Measurements from ENCODE around the gene MYO5B.
A peak's percentile ranks its signal among the peaks of the same experiment; 100 is the strongest.

Gene MYO5B

DNA sequence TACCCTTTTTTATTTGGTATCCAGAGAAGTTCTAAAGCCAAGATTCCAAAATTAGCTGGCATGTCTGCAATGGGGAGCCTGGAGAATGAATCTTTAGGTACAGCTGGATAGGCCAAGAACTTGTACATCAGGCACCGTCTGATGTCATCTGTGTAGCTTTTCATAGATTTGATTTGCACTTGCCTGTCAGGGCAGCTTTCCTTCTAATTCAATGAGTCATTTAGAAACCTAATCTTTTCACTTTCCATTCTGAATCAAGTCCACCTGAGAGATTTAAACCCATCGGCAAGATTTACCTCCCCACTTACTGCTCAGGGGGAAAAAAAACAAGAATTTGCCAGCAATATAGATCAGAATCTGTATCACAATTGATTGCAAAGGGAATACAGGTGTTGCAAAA is 320.7 kb downstream of the MYO5B start:
- no peak for DNase-seq

DNA sequence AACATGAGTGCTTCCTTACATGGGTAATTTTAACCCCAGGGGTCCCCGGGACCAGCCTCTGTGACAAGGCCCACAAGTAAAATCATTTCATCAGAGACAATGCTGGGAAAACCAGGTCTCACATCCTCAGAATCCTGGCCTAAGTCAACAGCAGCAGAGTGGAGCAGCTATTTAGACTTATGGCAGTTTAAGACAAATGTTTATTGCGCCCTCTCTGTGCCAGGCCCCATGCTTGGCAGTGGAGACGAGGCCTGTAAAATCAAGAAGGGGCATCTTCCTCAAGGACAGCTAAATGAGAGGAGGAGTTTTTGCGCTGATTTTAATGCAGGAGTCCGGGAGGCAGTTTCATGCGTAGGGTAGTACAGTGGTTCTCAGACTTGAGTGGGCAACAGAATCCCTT is 325.6 kb downstream of the MYO5B start:
- no peak for DNase-seq

DNA sequence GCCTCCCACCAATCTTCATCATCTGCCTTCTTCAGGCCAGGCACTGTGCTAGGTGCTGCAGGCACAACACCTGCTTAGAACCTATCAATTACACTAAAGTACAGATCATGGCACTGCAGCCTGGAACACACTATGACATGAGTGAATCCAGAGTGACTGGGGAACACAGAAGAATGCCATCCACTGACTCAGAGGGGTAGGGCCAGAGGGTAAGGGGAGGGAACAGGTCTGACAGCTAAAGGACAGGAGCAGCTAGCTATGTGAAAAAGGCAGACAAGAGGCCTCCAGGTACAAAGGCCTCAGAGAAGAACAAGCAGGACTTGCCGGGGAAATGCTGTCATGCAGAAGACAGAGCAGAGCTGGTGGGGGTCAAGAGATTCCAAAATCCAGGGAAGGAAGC is 328.3 kb downstream of the MYO5B start:
- DNase-seq, result no peak

DNA sequence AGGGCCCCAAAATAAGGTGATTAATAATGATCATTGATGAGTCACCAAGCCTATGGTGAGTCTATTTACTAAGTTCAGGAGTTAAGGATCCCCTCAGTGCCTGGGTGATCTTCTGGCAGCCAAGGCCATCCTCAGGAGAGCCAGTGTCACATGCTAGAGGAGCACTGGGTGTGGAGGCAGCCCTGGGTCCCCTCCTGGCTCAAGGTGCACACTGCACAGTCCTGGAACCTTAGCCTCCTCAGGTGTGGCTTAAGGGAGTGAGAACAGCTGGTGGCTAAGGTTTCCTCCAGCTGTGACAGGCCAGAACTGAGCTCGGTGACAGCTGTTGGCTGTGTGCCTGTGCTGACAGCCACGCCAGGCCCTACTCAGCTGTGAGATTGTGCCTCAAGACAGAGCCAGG is 329.5 kb downstream of the MYO5B start:
- DNase-seq, result no peak

DNA sequence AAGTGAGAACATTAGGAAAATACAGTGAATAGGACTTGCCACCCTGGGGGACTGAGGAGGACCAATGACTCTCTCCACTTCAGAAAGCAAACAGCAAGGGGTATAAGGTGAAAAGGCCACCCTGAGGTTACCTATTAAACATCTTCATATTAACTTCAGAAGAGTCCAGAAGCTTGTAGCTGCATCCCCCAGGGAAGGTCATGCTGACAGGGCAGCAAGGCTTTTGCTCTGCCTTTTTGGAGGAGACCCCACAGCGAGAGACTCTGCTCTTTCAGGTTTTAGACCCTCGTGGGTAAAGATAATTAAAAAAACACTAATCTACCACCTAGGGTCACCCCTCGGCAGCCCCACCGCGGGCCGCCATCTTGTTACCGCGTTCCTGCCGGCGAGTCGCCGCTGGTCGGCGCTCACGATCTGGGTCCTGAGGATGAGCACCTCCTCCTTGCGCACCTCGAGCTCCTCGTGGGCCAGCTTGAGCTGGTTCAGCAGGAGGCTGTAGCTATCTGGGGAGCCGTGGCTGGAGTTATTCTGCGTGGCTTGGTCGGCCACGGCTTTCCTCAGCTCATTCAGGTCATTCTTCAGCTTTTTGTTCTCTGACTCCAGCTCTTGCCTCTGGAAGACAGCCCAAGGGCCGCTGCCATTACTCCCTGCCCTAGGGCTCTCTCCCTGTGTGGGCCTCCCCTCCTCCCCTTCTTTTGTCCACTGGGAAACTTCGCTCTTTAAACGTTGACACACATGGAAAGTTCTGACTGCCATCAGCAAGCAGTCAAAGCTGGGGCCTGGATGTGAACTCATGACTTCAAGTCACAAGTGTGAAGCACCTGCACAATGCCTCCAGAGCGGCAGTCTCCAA is 331.0 kb downstream of the MYO5B start:
- no peak for DNase-seq

DNA sequence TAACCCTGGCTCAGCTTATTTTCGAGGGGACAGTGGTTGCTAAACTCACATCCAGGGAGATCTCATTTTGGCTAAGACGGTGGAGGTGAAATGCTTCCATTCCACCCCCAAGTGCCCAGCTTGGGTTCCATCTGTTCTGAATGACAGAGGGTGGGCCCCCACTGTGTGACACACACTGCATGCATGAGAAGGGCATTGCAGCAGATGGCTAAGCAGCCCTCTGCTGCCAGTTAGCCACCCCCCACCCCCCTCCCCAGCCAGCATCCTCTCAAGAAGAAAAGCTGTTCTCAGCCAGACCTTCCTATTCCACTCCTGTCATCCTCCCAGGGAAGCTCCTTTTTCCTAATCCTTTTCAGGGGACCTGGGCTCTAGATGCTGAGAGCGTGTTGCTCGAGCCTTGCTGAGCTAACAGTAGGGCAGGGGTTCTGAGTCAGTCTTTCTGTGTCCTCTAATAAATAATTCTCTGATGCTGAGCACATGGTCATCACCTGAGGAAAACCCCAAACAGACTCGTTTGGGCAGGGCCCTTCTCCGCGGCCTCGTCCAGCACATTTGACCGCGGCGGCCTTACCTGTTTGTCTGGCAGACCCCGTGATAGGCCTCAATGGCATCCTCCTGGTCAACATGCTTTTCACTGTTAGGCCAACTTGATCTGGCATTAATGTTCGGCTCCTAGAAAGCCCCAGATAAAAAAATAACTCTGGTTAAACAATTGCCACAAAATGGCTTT is 332.1 kb downstream of the MYO5B start:
- DNase-seq, result no peak

DNA sequence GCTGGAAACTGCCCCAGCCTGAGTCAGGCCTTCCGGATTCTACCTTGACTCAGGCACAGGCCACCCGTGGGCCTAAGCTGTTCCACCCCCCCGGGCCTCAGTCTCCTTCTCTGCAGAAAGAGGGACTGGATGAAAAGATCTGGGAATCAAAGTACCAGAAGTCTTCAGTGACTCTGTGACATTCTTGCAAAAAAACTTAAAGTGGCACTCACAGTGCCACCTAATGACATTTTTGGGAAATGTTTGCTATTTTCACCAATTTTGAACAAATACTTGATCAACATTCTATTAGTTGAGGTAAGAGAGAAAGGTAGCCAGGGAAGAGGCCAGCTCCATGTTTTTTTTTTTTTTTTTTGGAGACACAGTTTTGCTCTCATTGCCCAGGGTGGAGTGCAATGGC is 333.3 kb downstream of the MYO5B start:
- DNase-seq, result no peak

DNA sequence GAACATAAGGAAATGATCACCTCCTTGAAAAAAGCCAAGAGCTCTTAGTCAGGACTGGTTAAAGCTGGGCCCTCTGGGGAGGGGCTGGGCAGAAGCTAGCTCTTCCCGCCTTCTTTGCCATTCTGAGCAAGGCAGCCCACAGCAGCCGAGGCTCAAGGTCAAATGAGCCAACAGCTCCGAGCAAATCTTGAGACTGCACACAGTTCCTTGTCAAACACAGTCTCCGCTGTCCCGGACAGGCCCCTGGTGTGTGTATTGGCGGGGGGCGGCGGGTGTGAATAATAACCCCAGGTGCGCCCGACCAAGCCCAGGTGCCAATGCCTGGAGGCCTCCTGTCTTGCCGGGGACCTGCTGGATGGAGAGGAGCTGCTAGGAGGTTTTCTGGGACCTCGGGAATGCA is 335.2 kb downstream of the MYO5B start:
- no peak for DNase-seq

DNA sequence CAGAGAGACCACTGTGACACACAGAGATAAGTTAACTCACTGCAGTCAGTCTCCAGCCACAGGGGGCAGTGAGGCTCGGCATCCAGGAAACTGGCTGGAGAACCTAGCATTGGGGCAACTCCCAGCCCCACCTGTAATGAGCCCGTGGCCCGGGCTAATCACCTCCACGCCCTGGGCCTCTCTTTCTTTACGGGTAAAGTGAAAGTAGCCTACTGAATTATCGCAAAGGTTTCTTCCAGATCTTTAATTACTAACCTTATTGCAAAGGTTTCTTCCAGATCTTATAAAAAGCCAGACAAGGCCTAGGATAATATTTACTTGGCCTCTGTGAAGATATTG is 336.0 kb downstream of the MYO5B start:
- DNase-seq, result no peak

DNA sequence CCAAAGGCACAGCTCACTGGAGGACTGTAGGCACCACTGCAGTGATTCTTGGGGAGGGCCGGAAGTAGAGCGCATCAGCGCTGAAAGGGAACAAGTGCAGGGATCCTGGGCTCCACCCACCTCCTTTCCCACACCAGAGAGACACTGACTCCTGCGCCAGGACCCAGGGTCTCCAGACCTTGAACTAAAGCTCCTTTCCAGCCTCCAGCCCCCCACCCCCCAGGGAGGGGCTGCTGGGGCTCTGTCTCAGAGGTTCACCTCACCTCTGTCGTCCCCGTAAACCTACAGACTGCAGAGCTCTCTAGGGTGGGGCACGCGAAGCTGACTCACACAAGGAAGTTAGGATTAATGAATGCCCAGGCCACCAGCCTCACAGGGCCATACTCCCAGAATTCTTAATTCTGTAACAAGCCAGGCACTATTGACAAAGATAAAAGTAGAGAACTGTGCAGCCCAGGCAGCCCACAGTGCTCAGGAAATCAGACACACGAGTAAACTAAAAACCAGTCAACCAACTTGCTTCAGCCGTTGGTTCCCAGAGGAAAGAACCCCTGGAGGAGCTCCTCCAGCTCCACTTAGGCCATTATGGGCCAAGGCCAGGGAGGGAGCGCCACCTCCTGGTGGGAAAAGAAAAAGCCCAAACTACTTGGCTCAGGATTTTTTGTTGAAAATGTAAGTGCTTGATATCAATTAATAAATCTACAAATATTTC is 336.5 kb downstream of the MYO5B start:
- DNase-seq, result peak; percentile 34

DNA sequence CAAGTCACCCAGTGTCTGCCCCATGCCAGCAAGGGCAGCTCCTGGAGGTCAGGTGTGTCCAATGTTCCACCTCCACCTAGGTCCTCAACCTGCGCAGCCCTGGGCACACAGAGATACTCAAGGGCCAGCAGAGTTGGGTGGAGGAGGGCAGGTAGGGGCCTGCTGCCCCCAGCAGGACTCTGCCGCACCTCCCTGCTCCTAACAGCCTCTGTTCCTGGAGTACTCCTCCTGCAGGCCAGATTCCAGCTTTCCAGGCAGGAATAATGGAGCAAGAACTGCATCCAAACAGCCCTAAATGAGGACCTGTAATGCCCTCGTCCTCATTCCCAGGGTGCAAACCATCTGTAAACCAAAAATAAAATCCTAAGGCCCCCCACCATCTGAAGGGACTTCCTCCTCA is 337.2 kb downstream of the MYO5B start:
- no peak for DNase-seq

DNA sequence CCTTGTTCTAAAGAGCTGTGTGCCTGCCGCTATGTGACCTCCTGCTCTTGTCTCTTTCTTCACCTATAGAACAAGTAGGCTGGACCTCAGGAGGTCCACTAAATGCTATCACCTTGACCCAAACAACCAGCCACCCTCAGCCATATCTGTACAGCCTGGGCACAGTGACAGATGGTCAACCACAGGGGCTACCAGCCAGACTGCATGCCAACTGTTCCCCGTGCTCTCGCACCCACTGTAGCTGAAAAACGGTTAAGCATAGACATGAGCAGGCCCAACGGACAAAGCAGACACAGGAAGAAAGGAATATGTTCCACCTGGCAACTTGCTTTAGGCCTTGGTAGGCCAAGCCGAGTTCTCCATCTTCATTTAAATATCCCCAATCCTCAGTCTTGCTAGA is 338.5 kb downstream of the MYO5B start:
- no peak for DNase-seq

DNA sequence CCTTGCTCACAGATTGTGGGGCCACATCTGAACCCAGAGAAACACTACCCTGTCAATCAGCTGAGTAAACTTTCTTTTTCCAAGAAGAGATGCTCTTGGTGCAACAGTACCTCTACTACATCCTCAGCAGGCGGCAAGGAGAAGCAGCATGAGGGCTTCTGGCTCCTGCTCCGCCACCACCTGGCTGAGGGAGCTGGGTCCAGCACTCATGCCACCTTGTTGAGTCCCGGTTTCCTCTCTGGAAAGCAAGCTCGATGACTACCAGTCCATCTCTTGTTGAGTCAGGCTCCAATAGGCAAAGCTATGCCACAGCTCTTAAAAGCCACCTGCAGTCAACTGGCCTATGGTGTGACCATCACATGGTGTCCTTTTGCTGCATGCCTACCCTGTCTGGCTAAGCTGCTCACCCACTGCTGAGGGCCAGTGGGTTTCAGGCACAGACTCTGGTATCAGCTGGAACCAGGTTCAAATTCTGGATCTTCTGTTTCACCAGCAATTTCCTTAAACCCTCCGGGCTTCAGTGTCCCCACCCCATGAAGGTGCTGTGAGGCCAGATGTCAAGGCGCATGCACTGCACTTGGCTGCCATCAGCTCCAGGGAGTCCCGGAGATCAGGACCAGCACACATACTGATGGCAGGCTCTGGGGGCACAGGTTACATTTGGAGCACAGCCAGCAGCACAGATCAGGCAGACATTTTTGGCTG is 339.1 kb downstream of the MYO5B start:
- no peak for DNase-seq

DNA sequence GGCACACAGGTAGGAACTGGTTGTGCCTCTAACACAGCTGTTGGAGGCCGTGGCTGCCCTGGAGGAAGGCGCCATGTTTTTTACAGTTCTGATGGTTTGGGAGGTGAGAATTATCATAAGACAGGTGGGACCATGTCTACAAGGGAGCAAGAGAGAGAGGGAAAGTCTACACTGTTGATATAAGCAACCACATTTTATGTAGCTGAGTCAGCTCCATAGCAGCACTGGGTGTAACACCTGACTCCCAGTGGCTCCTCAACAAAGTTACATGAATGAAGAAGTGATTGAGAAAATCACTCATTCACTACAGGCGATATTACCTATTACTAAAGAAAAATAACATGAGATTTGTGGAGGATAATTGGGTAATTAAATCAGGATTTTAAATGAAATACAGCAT is 340.3 kb downstream of the MYO5B start:
- no peak for DNase-seq

DNA sequence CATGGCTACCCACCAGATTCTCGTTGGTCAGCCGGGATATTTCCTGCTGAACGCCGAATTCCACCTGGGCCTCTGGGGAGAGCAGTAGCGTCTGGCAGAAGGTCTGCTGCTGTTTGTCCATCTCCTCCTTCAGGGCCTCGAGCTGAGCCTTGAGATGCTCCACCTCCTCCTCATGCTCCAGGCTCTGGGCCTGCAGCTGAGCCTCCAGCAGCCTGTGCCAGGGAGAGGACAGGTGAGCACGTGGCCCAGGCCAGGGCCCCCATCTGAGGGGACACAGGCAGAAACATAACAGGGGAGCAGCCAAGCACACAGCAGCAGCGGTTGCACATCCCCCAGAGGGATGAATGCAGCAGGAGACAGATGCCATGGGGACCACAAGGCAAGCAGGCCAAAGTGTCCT is 341.5 kb downstream of the MYO5B start:
- DNase-seq, result no peak

DNA sequence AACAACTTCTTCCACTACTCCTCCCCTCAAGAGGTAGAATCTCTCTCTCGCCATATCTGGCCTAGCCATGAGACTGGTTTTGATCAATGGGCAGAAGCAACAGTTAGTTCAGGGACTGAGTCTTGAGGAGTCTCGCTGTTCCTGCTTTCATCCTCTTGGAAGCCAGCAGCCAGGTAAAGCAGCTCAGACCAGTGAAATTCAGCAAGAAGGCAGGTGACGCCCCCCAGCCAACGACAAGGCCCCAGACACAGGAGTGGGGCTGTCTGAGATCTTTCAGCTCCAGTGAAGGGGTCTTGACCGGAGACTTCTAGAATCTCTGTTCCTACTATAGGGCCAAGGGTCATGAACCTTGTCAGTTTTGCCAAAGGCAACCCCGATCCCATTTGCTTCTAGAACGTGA is 341.9 kb downstream of the MYO5B start:
- no peak for DNase-seq

DNA sequence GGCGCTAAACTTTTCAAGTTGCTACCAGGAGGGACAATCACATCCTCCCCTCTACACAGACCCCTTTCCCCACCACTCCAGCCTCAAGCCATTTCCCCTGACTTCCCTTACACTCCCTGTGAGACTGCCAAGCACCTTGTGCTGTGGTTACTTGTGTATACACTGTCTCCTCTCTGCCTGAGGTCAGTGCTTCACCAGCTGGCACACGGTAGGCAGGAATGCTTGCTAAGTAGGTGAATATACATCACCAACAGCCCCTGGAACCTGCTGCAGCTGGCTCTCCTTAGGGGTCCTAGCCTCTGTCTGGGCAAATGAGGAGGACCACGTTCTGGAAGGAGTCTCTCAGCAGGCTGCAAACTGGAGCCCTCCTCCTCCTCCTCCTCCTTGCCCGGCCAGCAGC is 343.3 kb downstream of the MYO5B start:
- no peak for DNase-seq

DNA sequence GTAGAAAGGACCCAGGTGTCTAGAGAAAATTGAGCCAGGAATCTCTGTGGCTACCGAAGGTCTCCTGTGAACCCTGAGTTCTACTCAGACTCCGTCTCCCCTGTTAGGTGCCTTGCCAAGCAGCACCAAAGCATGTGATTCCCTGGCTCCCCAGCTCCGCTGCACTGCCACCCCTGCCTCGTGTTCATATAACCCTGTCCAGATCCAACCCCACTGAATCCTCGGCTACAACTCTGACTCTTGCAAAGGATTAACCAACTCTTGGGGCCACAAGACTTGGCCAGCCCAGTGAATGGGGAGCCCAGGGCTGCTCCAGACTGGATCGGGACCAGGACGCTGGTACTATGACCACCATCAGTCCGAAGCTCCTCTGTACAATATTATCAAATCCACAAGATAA is 344.3 kb downstream of the MYO5B start:
- DNase-seq, result no peak

DNA sequence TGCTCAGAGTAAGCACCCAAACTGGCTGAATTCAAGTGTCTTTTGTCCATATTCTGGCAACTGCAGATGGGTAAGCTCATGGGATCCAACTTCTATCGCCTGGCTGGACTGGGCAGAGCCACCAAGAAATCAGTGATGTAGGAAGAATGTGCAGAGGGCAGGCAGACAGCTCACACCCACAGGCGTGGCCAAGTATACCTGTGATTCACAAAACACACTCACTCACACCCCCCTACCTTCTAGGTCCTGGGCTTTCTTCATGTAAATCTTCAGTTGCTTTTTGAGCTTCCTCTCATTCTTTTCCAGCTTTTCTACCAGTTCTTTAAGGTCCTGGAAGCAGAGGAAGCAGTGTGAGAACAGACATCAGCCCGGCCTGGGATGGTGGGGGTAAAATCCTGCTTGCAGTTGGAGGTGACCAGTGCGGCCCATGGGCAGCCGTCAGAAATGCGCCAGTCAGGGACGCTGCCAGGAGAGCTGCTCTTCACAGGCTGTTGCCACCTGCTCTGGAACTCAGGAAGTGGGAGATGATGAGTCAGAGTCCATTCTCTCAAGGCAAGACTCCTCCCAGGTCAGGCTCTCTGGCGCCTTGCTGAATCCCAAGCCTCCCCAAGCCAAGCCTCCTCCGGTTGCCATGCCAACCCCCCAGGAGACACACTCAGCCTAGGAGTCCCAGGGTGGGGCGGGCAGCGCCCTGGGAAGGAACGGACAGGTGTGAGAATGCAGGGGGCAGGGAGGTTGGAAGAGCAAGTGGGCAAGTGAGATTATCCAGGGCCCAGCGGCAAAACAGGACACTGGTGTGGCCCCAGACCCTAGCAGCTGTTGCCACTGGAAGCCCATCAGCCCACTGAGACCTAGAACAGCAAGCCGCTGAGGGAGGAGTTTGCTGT is 345.4 kb downstream of the MYO5B start:
- peak; percentile 58 for DNase-seq

DNA sequence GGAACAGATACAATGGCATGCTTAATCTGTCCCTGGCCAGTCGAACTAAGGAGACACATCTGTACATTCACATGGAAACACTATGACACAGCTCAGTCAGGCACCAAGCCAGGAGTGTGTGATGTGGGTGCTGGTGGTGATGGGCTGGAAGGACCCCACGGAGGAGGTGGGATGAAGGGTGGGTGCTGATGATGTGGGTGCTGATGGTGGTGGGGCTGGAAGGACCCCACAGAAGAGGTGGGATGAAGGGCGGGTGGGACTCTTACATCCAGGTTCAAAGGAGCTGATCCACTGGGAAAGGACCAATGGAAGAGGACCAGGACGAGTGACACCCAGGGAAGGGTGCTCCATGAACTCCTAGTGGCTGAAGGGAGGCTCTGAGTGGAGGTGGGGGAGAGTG is 346.8 kb downstream of the MYO5B start:
- no peak for DNase-seq

DNA sequence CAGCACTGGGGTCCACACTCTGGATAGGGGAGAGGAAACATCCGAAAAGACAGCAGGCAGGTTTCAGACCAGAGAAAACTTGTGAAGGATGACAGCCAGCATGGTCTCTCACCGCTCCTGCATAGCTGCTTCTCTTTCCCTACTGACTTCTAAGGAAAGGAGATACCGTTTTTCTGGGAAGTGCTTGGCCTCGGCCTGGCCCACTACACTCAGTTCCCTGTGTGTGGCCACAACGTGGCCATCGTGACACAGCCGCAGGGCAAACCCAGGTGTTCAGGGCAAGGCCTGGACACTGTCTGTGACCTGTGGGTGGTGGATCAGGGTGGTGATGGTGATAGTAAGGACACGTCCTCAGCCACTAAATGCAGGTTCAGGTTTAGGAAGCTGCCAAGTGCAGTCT is 347.4 kb downstream of the MYO5B start:
- no peak for DNase-seq

DNA sequence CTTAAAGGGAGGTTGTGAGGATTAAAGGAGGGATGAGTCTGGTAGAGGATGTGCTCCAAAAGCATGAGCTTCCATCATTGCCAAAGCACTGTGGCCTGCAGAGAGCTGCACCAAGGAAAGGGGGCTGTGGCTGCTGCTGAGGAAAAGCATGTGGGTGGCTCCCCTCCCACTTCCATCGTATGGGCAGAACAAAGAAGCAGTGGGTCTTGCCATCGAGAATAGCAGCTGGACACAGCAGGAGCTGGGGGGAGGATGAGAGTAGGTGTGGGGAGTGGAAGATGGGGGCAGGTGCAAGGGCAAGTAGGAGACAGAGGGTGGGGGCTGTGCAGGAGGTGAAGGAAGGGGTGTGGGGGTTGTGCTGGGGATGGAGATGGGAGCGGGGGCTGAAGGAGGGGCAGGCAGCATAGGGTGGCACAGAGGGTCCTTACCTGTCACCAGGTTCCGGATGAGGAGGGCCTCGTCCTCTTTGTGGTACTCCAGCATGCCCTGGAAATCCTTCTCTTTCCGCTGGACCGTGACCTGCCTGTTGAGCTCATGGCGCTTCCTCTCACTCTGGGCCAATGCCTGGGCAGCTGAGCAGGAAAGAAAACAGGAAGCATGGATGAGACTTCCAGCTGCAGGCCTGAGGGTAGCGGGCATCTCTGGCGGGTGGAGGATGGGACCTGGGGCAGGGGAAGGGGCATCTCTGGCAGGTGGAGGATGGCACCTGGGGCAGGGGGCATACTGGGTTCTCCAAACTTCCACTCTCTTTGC is 348.1 kb downstream of the MYO5B start:
- DNase-seq, result no peak
